Natural killer cell (primary cell): ENCODE data around the gene VAV3. TPM values are rescaled to one million over a fixed set of nuclear protein-coding genes. Genes with fewer than 3 reads are reported as not detected.

Source experiments
- ATAC-seq, 3 donors: fragments of 150-1000 bp in 2 of 3; fragments of 200-7000 bp in 1 of 3; cut with Tn5 transposase; 1 replicate in 1 of 3; 2 replicates in 2 of 3; pipeline ENCODE4 v1.10.0; 2021; ENCODE audit warnings: mild to moderate bottlenecking in 2 of 3, moderate library complexity in 2 of 3
- DNase-seq, 2 donors: peaks; one replicate each; pipeline versions ENCODE4 v3.0.0 to v3.0.0-alpha.2; 2013 to 2021; ENCODE audit warnings: mixed read lengths in 1 of 2
- H3K27ac ChIP-seq: one replicate; pipeline ENCODE4 v1.5.1; 2013; ENCODE audit warnings: mild to moderate bottlenecking, low read length
- H3K27me3 ChIP-seq: one replicate; pipeline ENCODE4 v1.6.1; 2013; ENCODE audit warnings: low read length; ENCODE audit not compliant: control insufficient read depth, insufficient read depth
- H3K36me3 ChIP-seq: one replicate; pipeline ENCODE4 v1.6.1; 2013; ENCODE audit warnings: low read length; ENCODE audit not compliant: control insufficient read depth, insufficient read depth
- H3K4me1 ChIP-seq: one replicate; pipeline ENCODE4 v1.6.1; 2013; ENCODE audit warnings: low read length; ENCODE audit not compliant: control insufficient read depth, insufficient read depth
- H3K4me3 ChIP-seq: one replicate; pipeline ENCODE4 v1.5.1; 2013; ENCODE audit warnings: low read length
- H3K9me3 ChIP-seq: one replicate; pipeline ENCODE4 v1.6.1; 2013; ENCODE audit warnings: low read length; ENCODE audit not compliant: control insufficient read depth, insufficient read depth
- H3K27ac Mint-ChIP-seq, 2 donors: one replicate each; pipeline ENCODE4 v1.8.0; 2022; ENCODE audit warnings: mild to moderate bottlenecking in 2 of 2, mixed read lengths in 2 of 2, moderate library complexity in 1 of 2
- H3K27me3 Mint-ChIP-seq, 2 donors: one replicate each; pipeline ENCODE4 v1.8.0; 2022; ENCODE audit warnings: low read depth in 2 of 2, mixed read lengths in 2 of 2
- H3K36me3 Mint-ChIP-seq: one replicate; pipeline ENCODE4 v1.8.0; 2022; ENCODE audit warnings: mixed read lengths
- H3K4me1 Mint-ChIP-seq, 2 donors: one replicate each; pipeline ENCODE4 v1.8.0; 2022; ENCODE audit warnings: mixed read lengths in 2 of 2
- H3K4me3 Mint-ChIP-seq: one replicate; pipeline ENCODE4 v1.8.0; 2022; ENCODE audit warnings: mild to moderate bottlenecking, moderate library complexity, mixed read lengths
- H3K9me3 Mint-ChIP-seq, 2 donors: one replicate each; pipeline ENCODE4 v1.8.0; 2022; ENCODE audit warnings: mixed read lengths in 2 of 2
- CTCF ChIP-seq: fragments of 200-600 bp; IDR thresholded peaks from one replicate; pipeline ENCODE4 v1.8.0; 2022; ENCODE audit warnings: antibody characterized with exemption
- WGBS: methylation state at CpG from one replicate; pipeline ENCODE4 v1.1.7; 2013; ENCODE audit warnings: missing lambda C conversion rate; ENCODE audit not compliant: insufficient coverage; 5-methylcytosine and 5-hydroxymethylcytosine counted together
- intact Hi-C: fragments of 100-400 bp; cut with micrococcal nuclease; formaldehyde crosslinking; loops from one replicate; pipeline ENCODE4 v1.14.2; 2022
- total RNA-seq, 4 donors: library from RNA; stranded (reverse); fragments of 120-200 nt in 1 of 4; gene quantifications; one replicate each; pipeline versions ENCODE4 v1.2.3 to v1.2.4, GENCODE V29; 2013 to 2022

Gene VAV3
- total RNA-seq, 3 donors from 2014 or later (not counting 1 experiment from before 2014, with no cell fraction given) = 95.8 to 101 (median 96.6) TPM

GRCh38 chr1:107649023-107649422 lies 316.0 kb downstream of the VAV3 start:
- Mint-ChIP-seq H3K9me3 (no peaks in the 10 kb centered on the region), H3K4me1 (peaks cover 43 to 62% of the 10 kb centered on the region in 2 donors), H3K27me3 (no peaks in the 10 kb centered on the region), H3K36me3 (no peaks in the 10 kb centered on the region), H3K27ac (peak overlapping the region; percentile 81 to 85), H3K4me3 (peak overlapping the region; percentile 78)
- Histone ChIP-seq H3K9me3 (no peaks in the 10 kb centered on the region), H3K27ac (peak overlapping the region; percentile 47), H3K27me3 (no peaks in the 10 kb centered on the region), H3K36me3 (no peaks in the 10 kb centered on the region), H3K4me3 (no peak overlapping the region), H3K4me1 (no peaks in the 10 kb centered on the region)
- ATAC-seq (peak; percentile 95 to 98 (median 97)), DNase-seq (peak; percentile 8 to 18)
- 51% methylated on average over 3 of the region's 3 CpGs for WGBS
- TF ChIP-seq CTCF = no peak
- intact Hi-C loops = no loop called here

- Mint-ChIP-seq H3K4me3 (no peak overlapping the region), H3K4me1 (peaks cover 51 to 70% of the 10 kb centered on the region in 2 donors), H3K27ac (peak overlapping the region; percentile 81 to 85), H3K36me3 (no peaks in the 10 kb centered on the region), H3K9me3 (no peaks in the 10 kb centered on the region), H3K27me3 (no peaks in the 10 kb centered on the region)
- Histone ChIP-seq H3K27ac (no peak overlapping the region), H3K4me3 (no peak overlapping the region), H3K36me3 (no peaks in the 10 kb centered on the region), H3K9me3 (no peaks in the 10 kb centered on the region), H3K27me3 (no peaks in the 10 kb centered on the region), H3K4me1 (no peaks in the 10 kb centered on the region)
- ATAC-seq (no peak), DNase-seq (no peak)
- intact Hi-C loops = no loop called here
- TF ChIP-seq CTCF = no peak
Measured at GRCh38 chr1:107648071-107648470, 316.9 kb downstream of the VAV3 start.

- TF ChIP-seq CTCF = no peak
- Mint-ChIP-seq H3K9me3 (no peaks in the 10 kb centered on the region), H3K4me3 (no peak overlapping the region), H3K27me3 (no peaks in the 10 kb centered on the region), H3K36me3 (peaks cover 3% of the 10 kb centered on the region), H3K27ac (no peak overlapping the region), H3K4me1 (peaks cover 51 to 63% of the 10 kb centered on the region in 2 donors)
- no peaks in the 10 kb centered on the region for H3K9me3 ChIP-seq
- DNase-seq (no peak), ATAC-seq (no peak)
- no peak overlapping the region for H3K27ac ChIP-seq
- intact Hi-C loops = no loop called here
- no peaks in the 10 kb centered on the region for H3K27me3 ChIP-seq
- H3K4me1 ChIP-seq = no peaks in the 10 kb centered on the region
- WGBS = 100% methylated on average over 1 of the region's 2 CpGs
- H3K36me3 ChIP-seq = peaks cover 5% of the 10 kb centered on the region
- H3K4me3 ChIP-seq = no peak overlapping the region
Measured at GRCh38 chr1:107647012-107647411, 318.0 kb downstream of the VAV3 start.

GRCh38 chr1:107643766-107644165 lies 321.2 kb downstream of the VAV3 start:
- Mint-ChIP-seq H3K36me3 (peaks cover 24% of the 10 kb centered on the region), H3K4me1 (peaks cover 34 to 42% of the 10 kb centered on the region in 2 donors), H3K27ac (peak overlapping the region; percentile 74 to 78), H3K4me3 (peak overlapping the region; percentile 37), H3K9me3 (no peaks in the 10 kb centered on the region), H3K27me3 (no peaks in the 10 kb centered on the region)
- Histone ChIP-seq H3K27ac (no peak overlapping the region), H3K27me3 (no peaks in the 10 kb centered on the region), H3K4me3 (no peak overlapping the region), H3K36me3 (peaks cover 21% of the 10 kb centered on the region), H3K9me3 (no peaks in the 10 kb centered on the region), H3K4me1 (no peaks in the 10 kb centered on the region)
- TF ChIP-seq CTCF = no peak
- 38% methylated on average over 1 of the region's 1 CpG for WGBS
- DNase-seq = no peak
- ATAC-seq = peak in 1 of 3 donors; percentile 22
- intact Hi-C loops = no loop called here
